Breast epithelium (tissue), 4 donors: ENCODE data around the gene DOK1. TPM values are rescaled to one million over a fixed set of nuclear protein-coding genes. Genes with fewer than 3 reads are reported as not detected.

Experiments
- DNase-seq, 2 donors: peaks; one replicate each; pipeline ENCODE4 v3.0.0-alpha.2; 2019; ENCODE audit warnings: low spot score in 2 of 2
- H3K27ac ChIP-seq, 2 donors: fragments of 200-600 bp; sonication (generic) in 1 of 2; one replicate each; pipeline ENCODE4 v1.5.1; 2016 to 2019; ENCODE audit warnings: mild to moderate bottlenecking in 1 of 2
- H3K27me3 ChIP-seq, 2 donors: fragments of 200-600 bp; sonication (generic) in 1 of 2; one replicate each; pipeline versions ENCODE4 v1.5.1 to v1.6.0; 2017 to 2019; ENCODE audit warnings: control low read depth in 1 of 2, mild to moderate bottlenecking in 1 of 2
- H3K36me3 ChIP-seq: fragments of 200-600 bp; one replicate; pipeline ENCODE4 v1.5.1; 2019
- H3K4me1 ChIP-seq, 2 donors: fragments of 200-600 bp; sonication (generic); one replicate each; pipeline ENCODE4 v1.5.1; 2016 to 2019; ENCODE audit warnings: control low read depth in 1 of 2
- H3K4me3 ChIP-seq, 3 donors: fragments of 200-600 bp; sonication (generic); 1 replicate in 2 of 3; 2 replicates in 1 of 3; pipeline ENCODE4 v1.5.1; 2016 to 2019; ENCODE audit warnings: mild to moderate bottlenecking in 3 of 3, moderate library complexity in 2 of 3
- H3K9me3 ChIP-seq, 2 donors: fragments of 200-600 bp; sonication (generic) in 1 of 2; one replicate each; pipeline ENCODE4 v1.5.1; 2016 to 2019; ENCODE audit warnings: control low read depth in 1 of 2
- CTCF ChIP-seq, 3 donors: fragments of 450-650 bp; IDR thresholded peaks; one replicate each; pipeline ENCODE4 v1.5.1; 2016 to 2017; ENCODE audit warnings: antibody characterized with exemption in 3 of 3, mild to moderate bottlenecking in 3 of 3, moderate library complexity in 3 of 3
- POLR2A ChIP-seq: fragments of 450-650 bp; IDR thresholded peaks from one replicate; pipeline ENCODE4 v1.6.1; 2016; ENCODE audit warnings: antibody characterized with exemption, mild to moderate bottlenecking, moderate library complexity
- POLR2AphosphoS5 ChIP-seq, 3 donors: sonication (generic); formaldehyde crosslinking; IDR thresholded peaks; one replicate each; pipeline ENCODE4 v1.6.1; 2017; ENCODE audit warnings: antibody characterized with exemption in 3 of 3
- intact Hi-C: fragments of 100-400 bp; cut with DNase I; formaldehyde crosslinking; loops from one replicate; pipeline ENCODE4 v1.15.1; 2023; ENCODE audit warnings: low total_unique reads
- total RNA-seq, 3 donors: library from RNA; depleted of rRNA; stranded (reverse); fragments of >200 nt; gene quantifications; one replicate each; pipeline ENCODE4 v1.1.0, GENCODE V29; 2016

DOK1 gene
- total RNA-seq, 3 donors from 2014 or later: 11.0 to 33.3 (median 13.1) TPM

GRCh38 chr2:74514368-74515270 lies 39.9 kb upstream of the DOK1 start, which contains the start of gene TLX2:
TSS of gene TLX2 (plus strand) at chr2:74514450. CDS start at chr2:74514807, 357 bp downstream.
- no peaks in the 10 kb centered on the region for H3K36me3 ChIP-seq
- H3K27ac ChIP-seq: no peak within 1 kb of the TSS
- H3K27me3 ChIP-seq: peaks cover 17 to 78% of the 10 kb centered on the region in 2 donors
- DNase-seq: no peak
- intact Hi-C loops: no loop called here
- peak within 1 kb of the TSS in 1 of 3 donors; percentile 68 for H3K4me3 ChIP-seq
- no peaks in the 10 kb centered on the region for H3K4me1 ChIP-seq
- no peaks in the 10 kb centered on the region for H3K9me3 ChIP-seq
- no peak for TF ChIP-seq POLR2AphosphoS5 (IDR thresholded peaks at IDR 0.05)
- no peak for TF ChIP-seq CTCF (IDR thresholded peaks at IDR 0.05)
- no peak for TF ChIP-seq POLR2A

GRCh38 chr2:74515271-74515980 lies 39.1 kb upstream of the DOK1 start:
- Histone ChIP-seq H3K4me3 (peak overlapping the region; percentile 21 to 68 (median 40)), H3K27me3 (peaks cover 17 to 82% of the 10 kb centered on the region in 2 donors), H3K27ac (no peak overlapping the region)

GRCh38 chr2:74515981-74516633 lies 38.4 kb upstream of the DOK1 start:
- Histone ChIP-seq H3K4me3 (peak overlapping the region; percentile 21 to 68 (median 40)), H3K27me3 (peaks cover 17 to 86% of the 10 kb centered on the region in 2 donors), H3K36me3 (no peaks in the 10 kb centered on the region), H3K9me3 (no peaks in the 10 kb centered on the region), H3K4me1 (no peaks in the 10 kb centered on the region), H3K27ac (no peak overlapping the region)
- TF ChIP-seq POLR2AphosphoS5 (IDR thresholded peaks at IDR 0.05) (no peak), CTCF (IDR thresholded peaks at IDR 0.05) (no peak), POLR2A (no peak)
- peak in 1 of 2 donors; percentile 52 for DNase-seq
- intact Hi-C loops: no loop called here

More at GRCh38 chr2:74515271-74515980, 39.1 kb upstream of the DOK1 start:
- Histone ChIP-seq H3K36me3 (no peaks in the 10 kb centered on the region), H3K4me1 (no peaks in the 10 kb centered on the region), H3K9me3 (no peaks in the 10 kb centered on the region)
- DNase-seq: no peak
- TF ChIP-seq POLR2AphosphoS5 (IDR thresholded peaks at IDR 0.05): no peak
- no peak for TF ChIP-seq CTCF (IDR thresholded peaks at IDR 0.05)
- TF ChIP-seq POLR2A: no peak
- intact Hi-C loops: no loop called here

- Histone ChIP-seq H3K36me3 (no peaks in the 10 kb centered on the region), H3K9me3 (no peaks in the 10 kb centered on the region), H3K4me3 (peak overlapping the region; percentile 21 to 68 (median 40)), H3K27me3 (peaks cover 17 to 86% of the 10 kb centered on the region in 2 donors), H3K4me1 (no peaks in the 10 kb centered on the region), H3K27ac (no peak overlapping the region)
- no peak for TF ChIP-seq CTCF (IDR thresholded peaks at IDR 0.05)
- no peak for TF ChIP-seq POLR2A
- TF ChIP-seq POLR2AphosphoS5 (IDR thresholded peaks at IDR 0.05): no peak
- intact Hi-C loops: no loop called here
- DNase-seq: no peak
These were observed 37.9 kb upstream of the DOK1 start for GRCh38 chr2:74516650-74517049.
